GM18498 (cell line): Measurements from ENCODE around the gene TNS1.
A peak's percentile ranks its signal among the peaks of the same experiment; 100 is the strongest.

Source experiments
- ATAC-seq: cut with Tn5 transposase; IDR thresholded peaks from one replicate; pipeline ENCODE4 v1.9.1; 2021; ENCODE audit warnings: mild to moderate bottlenecking, moderate library complexity; ENCODE audit not compliant: unreplicated experiment

TNS1 gene

GRCh38 chr2:217902379-217903141, 100.2 kb downstream of the TNS1 start:
- no peak for ATAC-seq

GRCh38 chr2:217901835-217902378, 100.9 kb downstream of the TNS1 start:
- ATAC-seq = no peak

- ATAC-seq = no peak
These were observed 101.4 kb downstream of the TNS1 start for GRCh38 chr2:217901400-217901799.

GRCh38 chr2:217900780-217901360, 101.9 kb downstream of the TNS1 start:
- ATAC-seq = no peak

GRCh38 chr2:217900010-217900779, 102.6 kb downstream of the TNS1 start:
- ATAC-seq = no peak

- no peak for ATAC-seq
These were observed 103.4 kb downstream of the TNS1 start for GRCh38 chr2:217899231-217900009.

GRCh38 chr2:217897816-217898806, 104.7 kb downstream of the TNS1 start:
- no peak for ATAC-seq

- no peak for ATAC-seq
These were observed 105.6 kb downstream of the TNS1 start for GRCh38 chr2:217897091-217897715.

- ATAC-seq = no peak
These were observed 107.6 kb downstream of the TNS1 start for GRCh38 chr2:217895070-217895635.

GRCh38 chr2:217893440-217893839, 109.4 kb downstream of the TNS1 start:
- no peak for ATAC-seq

GRCh38 chr2:217892560-217892959, 110.2 kb downstream of the TNS1 start:
- no peak for ATAC-seq

- no peak for ATAC-seq
These were observed 112.3 kb downstream of the TNS1 start for GRCh38 chr2:217890445-217890844.

GRCh38 chr2:217889656-217890055, 113.1 kb downstream of the TNS1 start:
- no peak for ATAC-seq

GRCh38 chr2:217887841-217888701, 114.7 kb downstream of the TNS1 start:
- no peak for ATAC-seq

GRCh38 chr2:217886720-217887309, 116.0 kb downstream of the TNS1 start:
- ATAC-seq = peak; percentile 67

- ATAC-seq = no peak
These were observed 116.7 kb downstream of the TNS1 start for GRCh38 chr2:217886091-217886490.

- no peak for ATAC-seq
These were observed 117.8 kb downstream of the TNS1 start for GRCh38 chr2:217884985-217885384.
